ENCODE results near the gene CCDC88A. TPM values are rescaled to one million over a fixed set of nuclear protein-coding genes. Genes with fewer than 3 reads are reported as not detected.
"Not testable (repeated sequence)": the region's sequence is repeated elsewhere in the genome, so short reads cannot be mapped to it uniquely, and the experiment has no call there.

The CCDC88A gene
- total and polyA plus RNA-seq, 8 donors, result 6.2 to 95.1 (median 31.6) TPM

DNA sequence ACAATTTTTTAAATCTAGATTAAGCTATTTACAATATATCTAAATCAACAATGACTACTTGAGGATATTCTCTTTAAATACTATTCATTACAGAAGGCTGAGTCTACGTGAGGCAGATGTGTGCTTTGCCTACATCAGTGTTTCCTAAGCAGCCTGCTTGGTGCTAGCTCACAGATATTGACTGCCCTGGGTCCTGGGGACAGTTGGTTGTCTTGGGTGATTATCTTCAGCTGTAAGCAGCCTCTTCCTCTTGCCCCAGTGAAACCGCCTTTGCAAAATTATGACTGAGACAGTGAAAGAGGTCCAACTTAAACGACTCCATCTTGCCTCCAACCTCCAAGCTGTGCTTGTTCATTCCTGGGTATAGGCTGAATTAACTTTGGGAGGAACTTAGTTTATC lies 39.6 kb upstream of the CCDC88A start:
- intact Hi-C loops (cut with DNase I; ENCODE audit: low total_unique reads), result no loop called here
- H3K9me3 ChIP-seq, result peaks cover 0 to 5% (median 2%) of the 10 kb centered on the region in 4 donors
- no peak overlapping the region for H3K4me3 ChIP-seq
- H3K4me1 ChIP-seq, result no peaks in the 10 kb centered on the region
- no peak overlapping the region for H3K27ac ChIP-seq
- H3K36me3 ChIP-seq, result no peaks in the 10 kb centered on the region
- 72 to 82% (median 79%) methylated on average over 3 of the region's 3 CpGs for WGBS, 5 donors
- no peak for DNase-seq
- no peak for TF ChIP-seq POLR2A (IDR thresholded peaks at IDR 0.05)
- TF ChIP-seq EP300 (IDR thresholded peaks at IDR 0.05), result no peak
- TF ChIP-seq, protein P1, sequence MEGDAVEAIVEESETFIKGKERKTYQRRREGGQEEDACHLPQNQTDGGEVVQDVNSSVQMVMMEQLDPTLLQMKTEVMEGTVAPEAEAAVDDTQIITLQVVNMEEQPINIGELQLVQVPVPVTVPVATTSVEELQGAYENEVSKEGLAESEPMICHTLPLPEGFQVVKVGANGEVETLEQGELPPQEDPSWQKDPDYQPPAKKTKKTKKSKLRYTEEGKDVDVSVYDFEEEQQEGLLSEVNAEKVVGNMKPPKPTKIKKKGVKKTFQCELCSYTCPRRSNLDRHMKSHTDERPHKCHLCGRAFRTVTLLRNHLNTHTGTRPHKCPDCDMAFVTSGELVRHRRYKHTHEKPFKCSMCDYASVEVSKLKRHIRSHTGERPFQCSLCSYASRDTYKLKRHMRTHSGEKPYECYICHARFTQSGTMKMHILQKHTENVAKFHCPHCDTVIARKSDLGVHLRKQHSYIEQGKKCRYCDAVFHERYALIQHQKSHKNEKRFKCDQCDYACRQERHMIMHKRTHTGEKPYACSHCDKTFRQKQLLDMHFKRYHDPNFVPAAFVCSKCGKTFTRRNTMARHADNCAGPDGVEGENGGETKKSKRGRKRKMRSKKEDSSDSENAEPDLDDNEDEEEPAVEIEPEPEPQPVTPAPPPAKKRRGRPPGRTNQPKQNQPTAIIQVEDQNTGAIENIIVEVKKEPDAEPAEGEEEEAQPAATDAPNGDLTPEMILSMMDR (IDR thresholded peaks at IDR 0.05), result no peak
- TF ChIP-seq POLR2AphosphoS5 (IDR thresholded peaks at IDR 0.05), result no peak
- no peaks in the 10 kb centered on the region for H3K27me3 ChIP-seq

DNA sequence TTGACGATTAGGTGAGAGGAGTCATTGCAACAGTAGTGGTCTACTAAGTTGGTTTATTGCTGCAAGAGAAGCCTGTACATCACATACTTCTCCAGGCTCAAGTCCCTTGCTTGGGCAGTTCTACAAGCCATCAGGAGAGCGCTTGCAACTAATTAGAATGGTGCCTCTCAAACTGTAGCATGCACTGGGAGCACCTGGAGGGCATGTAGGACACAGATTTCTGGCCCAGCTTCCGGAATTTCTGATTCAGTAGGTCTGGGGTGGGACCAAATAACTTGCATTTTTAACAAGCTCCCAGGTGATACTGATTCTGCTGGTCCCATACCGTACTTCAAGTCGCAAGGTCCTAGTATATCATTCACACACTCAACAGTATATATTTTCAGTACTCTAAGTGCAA lies 34.5 kb upstream of the CCDC88A start:
- H3K4me1 ChIP-seq, result no peaks in the 10 kb centered on the region
- no peak overlapping the region for H3K27ac ChIP-seq
- no peaks in the 10 kb centered on the region for H3K36me3 ChIP-seq
- WGBS, 5 donors, result 92 to 97% (median 94%) methylated on average over 5 of the region's 5 CpGs
- H3K9me3 ChIP-seq, result no peaks in the 10 kb centered on the region
- intact Hi-C loops (cut with DNase I; ENCODE audit: low total_unique reads), result no loop called here
- no peak overlapping the region for H3K4me3 ChIP-seq
- H3K27me3 ChIP-seq, result no peaks in the 10 kb centered on the region
- DNase-seq, result no peak
- TF ChIP-seq EP300 (IDR thresholded peaks at IDR 0.05) (no peak), POLR2A (IDR thresholded peaks at IDR 0.05) (no peak)

DNA sequence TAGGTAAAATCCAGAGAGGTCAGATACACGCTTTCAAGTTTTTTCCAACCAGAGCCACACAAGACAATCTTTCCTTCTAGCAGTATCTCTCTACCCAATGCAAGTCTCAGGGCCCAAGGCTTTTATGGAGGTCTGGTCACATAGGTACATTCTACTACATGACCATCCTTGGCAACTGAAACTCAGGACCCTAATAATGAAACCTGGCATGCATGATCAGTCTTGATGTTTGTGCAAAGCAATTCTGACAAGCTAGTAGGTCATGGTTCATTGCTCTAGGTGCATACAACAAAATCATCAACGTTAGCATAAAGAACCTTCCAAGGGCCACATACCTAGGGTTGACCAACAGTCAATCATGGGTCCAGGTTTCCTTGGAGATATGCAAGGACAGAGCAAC lies 33.2 kb upstream of the CCDC88A start:
- H3K27ac ChIP-seq, result no peak overlapping the region
- no peak for DNase-seq
- no peaks in the 10 kb centered on the region for H3K27me3 ChIP-seq
- TF ChIP-seq EP300 (IDR thresholded peaks at IDR 0.05) (no peak), POLR2AphosphoS5 (IDR thresholded peaks at IDR 0.05) (no peak), POLR2A (IDR thresholded peaks at IDR 0.05) (no peak)
- TF ChIP-seq, protein P1 (IDR thresholded peaks at IDR 0.05), result no peak
- no peaks in the 10 kb centered on the region for H3K36me3 ChIP-seq
- H3K4me1 ChIP-seq, result no peaks in the 10 kb centered on the region
- WGBS, 5 donors, result 61 to 73% (median 69%) methylated on average over 2 of the region's 2 CpGs
- intact Hi-C loops (cut with DNase I; ENCODE audit: low total_unique reads), result no loop called here
- no peak overlapping the region for H3K4me3 ChIP-seq
- H3K9me3 ChIP-seq, result no peaks in the 10 kb centered on the region

DNA sequence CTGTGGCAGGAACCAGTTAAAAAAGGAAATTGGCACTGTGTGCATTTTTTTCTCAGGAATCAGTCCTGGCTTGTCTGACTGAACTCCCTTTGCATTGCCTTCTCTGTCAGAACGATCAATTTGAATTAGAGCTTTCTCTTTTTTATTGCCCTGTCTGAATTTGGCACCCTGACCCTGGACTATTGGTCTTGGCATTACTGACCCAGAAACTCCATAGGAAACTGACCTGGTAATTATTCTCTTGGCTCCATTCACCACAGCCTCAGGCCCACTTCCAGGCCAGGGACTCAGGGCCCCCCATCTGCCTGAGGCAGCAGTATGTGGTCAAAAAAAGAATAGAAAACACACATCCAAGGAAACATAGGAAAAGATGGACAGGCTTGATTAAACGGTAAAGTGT lies 32.0 kb upstream of the CCDC88A start:
- Histone ChIP-seq H3K9me3 (no peaks in the 10 kb centered on the region), H3K4me1 (no peaks in the 10 kb centered on the region), H3K36me3 (no peaks in the 10 kb centered on the region), H3K27ac (no peak overlapping the region), H3K27me3 (no peaks in the 10 kb centered on the region), H3K4me3 (no peak overlapping the region)
- no peak for DNase-seq
- 64 to 79% (median 70%) methylated on average over 2 of the region's 2 CpGs for WGBS, 5 donors
- intact Hi-C loops (cut with DNase I; ENCODE audit: low total_unique reads), result no loop called here
- TF ChIP-seq EP300 (IDR thresholded peaks at IDR 0.05), result no peak
- TF ChIP-seq, protein P1 (IDR thresholded peaks at IDR 0.05), result no peak
- no peak for TF ChIP-seq POLR2A (IDR thresholded peaks at IDR 0.05)
- TF ChIP-seq POLR2AphosphoS5 (IDR thresholded peaks at IDR 0.05), result no peak

DNA sequence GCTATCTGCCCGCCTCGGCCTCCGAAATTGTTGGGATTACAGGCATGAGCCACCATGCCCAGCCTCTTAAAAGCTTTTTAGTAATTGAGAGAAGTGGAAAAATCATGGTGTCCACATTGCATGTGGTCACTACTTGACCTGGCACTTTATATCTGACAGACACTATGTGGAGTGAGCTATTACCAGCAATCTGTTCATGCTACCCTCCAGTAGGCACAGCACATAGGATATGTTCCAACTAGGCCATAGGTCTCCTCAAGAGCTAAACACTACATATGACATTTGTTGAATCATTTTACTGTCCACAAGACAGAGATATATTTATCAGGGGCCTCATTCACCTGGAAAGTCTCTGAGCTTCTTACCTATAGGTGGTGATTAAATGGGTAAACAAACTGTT lies 30.4 kb upstream of the CCDC88A start:
- intact Hi-C loops (cut with DNase I; ENCODE audit: low total_unique reads); DNase-seq; H3K4me1 ChIP-seq; H3K9me3 ChIP-seq; H3K27ac ChIP-seq; H3K27me3 ChIP-seq; H3K36me3 ChIP-seq; H3K4me3 ChIP-seq: not testable (repeated sequence)
- 92 to 98% (median 95%) methylated on average over 3 of the region's 3 CpGs for WGBS, 5 donors

DNA sequence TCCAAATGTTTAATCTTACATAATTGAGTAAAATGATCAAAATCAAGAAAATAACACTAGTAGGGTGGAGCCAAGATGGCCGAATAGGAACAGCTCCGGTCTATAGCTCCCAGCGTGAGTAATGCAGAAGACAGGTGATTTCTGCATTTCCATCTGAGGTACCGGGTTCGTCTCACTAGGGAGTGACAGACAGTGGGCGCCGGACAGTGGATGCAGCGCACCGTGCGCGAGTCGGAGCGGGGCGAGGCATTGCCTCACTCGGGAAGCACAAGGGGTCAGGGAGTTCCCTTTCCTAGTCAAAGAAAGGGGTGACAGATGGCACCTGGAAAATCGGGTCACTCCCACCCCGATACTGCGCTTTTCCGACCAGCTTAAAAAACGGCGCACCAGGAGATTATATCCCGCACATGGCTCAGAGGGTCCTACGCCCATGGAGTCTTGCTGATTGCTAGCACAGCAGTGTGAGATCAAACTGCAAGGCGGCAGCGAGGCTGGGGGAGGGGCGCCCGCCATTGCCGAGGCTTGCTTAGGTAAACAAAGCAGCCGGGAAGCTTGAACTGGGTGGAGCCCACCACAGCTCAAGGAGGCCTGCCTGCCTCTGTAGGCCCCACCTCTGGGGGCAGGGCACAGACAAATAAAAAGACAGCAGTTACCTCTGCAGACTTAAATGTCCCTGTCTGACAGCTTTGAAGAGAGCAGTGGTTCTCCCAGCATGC lies 22.5 kb upstream of the CCDC88A start:
- intact Hi-C loops (cut with DNase I; ENCODE audit: low total_unique reads); H3K27me3 ChIP-seq; H3K9me3 ChIP-seq; H3K4me1 ChIP-seq; DNase-seq; H3K4me3 ChIP-seq; H3K27ac ChIP-seq; H3K36me3 ChIP-seq: not testable (repeated sequence)
- 85 to 98% (median 88%) methylated on average over 11 to 29 of the region's 29 CpGs for WGBS, 5 donors
